ENCODE measurements around the gene DISP3. TPM values are rescaled to one million over a fixed set of nuclear protein-coding genes. Genes with fewer than 3 reads are reported as not detected.

DISP3 gene
- total and polyA plus RNA-seq, 3 experiments from 2014 or later: 0.35 to 0.46 (median 0.42) TPM

DNA sequence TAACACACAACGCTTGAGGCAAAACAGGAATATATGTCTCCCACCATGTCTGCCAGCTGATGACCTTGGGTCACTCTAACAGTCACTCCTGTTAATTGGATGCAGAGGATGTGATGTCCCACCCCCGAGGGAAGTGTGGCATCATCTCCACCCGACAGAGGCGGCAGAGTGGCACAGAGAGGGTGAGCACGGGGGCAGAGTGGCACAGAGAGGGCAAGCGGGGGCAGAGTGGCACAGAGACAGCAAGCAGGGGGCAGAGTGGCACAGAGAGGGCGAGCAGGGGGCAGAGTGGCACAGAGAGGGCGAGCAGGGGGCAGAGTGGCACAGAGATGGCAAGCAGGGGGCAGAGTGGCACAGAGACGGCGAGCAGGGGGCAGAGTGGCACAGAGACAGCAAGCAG is 44.3 kb downstream of the DISP3 start:
- H3K9me3 ChIP-seq (ENCODE audit: low read length): no peaks in the 10 kb centered on the region
- CTCF ChIA-PET: no interaction called here

GRCh38 chr1:11523746-11524464 is 45.0 kb downstream of the DISP3 start:
- POLR2A ChIA-PET: no interaction called here
- Histone ChIP-seq H3K36me3 (ENCODE audit: insufficient read depth, low read length) (no peaks in the 10 kb centered on the region), H3K4me1 (ENCODE audit: insufficient read depth, low read length) (no peaks in the 10 kb centered on the region), H3K4me3 (ENCODE audit: low read length) (no peak overlapping the region), H3K27me3 (ENCODE audit: insufficient read depth, low read length, poor library complexity, severe bottlenecking) (no peaks in the 10 kb centered on the region), H3K9me3 (ENCODE audit: low read length) (no peaks in the 10 kb centered on the region), H3K27ac (ENCODE audit: low read depth, low read length) (no peak overlapping the region)
- Mint-ChIP-seq H3K36me3 (no peaks in the 10 kb centered on the region), H3K27me3 (no peaks in the 10 kb centered on the region), H3K4me3 (no peak overlapping the region), H3K4me1 (no peaks in the 10 kb centered on the region), H3K27ac (no peak overlapping the region), H3K9me3 (no peaks in the 10 kb centered on the region)
- DNase-seq: no peak
- CTCF ChIA-PET: no interaction called here

More for the DNA sequence above, 44.3 kb downstream of the DISP3 start:
- Mint-ChIP-seq H3K27me3 (no peaks in the 10 kb centered on the region), H3K4me3 (no peak overlapping the region), H3K4me1 (no peaks in the 10 kb centered on the region), H3K9me3 (no peaks in the 10 kb centered on the region), H3K36me3 (no peaks in the 10 kb centered on the region), H3K27ac (peak overlapping the region in 2 of 8 donors; percentile 70 to 73)
- Histone ChIP-seq H3K27me3 (ENCODE audit: insufficient read depth, low read length, poor library complexity, severe bottlenecking) (no peaks in the 10 kb centered on the region), H3K36me3 (ENCODE audit: insufficient read depth, low read length) (no peaks in the 10 kb centered on the region), H3K27ac (ENCODE audit: low read depth, low read length) (no peak overlapping the region), H3K4me1 (ENCODE audit: insufficient read depth, low read length) (no peaks in the 10 kb centered on the region), H3K4me3 (ENCODE audit: low read length) (no peak overlapping the region)
- POLR2A ChIA-PET: no interaction called here
- DNase-seq: no peak

DNA sequence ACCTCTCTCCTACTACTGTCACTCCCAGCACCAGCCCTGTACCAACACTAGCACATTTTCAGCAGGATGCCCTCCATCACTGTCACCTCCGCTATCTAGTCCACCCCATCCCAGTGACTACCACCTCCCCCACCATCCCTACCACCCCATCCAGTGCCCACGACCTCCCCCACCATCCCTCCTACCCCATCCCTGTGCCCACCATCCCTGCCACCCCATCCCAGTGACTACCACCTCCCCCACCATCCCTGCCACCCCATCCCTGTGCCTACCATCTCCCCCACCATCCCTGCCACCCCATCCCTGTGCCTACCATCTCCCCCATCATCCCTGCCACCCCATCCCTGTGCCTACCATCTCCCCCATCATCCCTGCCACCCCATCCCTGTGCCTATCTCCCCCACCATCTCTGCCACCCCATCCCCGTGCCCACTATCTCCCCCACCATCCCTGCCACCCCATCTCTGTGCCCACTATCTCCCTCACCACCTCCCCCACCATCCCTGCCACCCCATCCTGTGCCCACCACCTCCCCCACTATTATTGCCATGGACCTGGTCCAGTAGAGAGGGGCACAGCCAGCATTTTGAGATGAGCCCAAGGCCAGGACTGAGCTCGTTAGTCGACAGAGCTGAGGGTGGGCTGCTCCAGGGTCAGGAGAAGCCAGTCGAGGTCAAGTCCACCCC is 45.7 kb downstream of the DISP3 start:
- no peaks in the 10 kb centered on the region for H3K36me3 ChIP-seq (ENCODE audit: insufficient read depth, low read length)
- Mint-ChIP-seq H3K27ac (no peak overlapping the region), H3K4me3 (no peak overlapping the region), H3K9me3 (no peaks in the 10 kb centered on the region), H3K4me1 (no peaks in the 10 kb centered on the region), H3K36me3 (no peaks in the 10 kb centered on the region), H3K27me3 (no peaks in the 10 kb centered on the region)
- no peak for DNase-seq
- no peak overlapping the region for H3K4me3 ChIP-seq (ENCODE audit: low read length)
- H3K27me3 ChIP-seq (ENCODE audit: insufficient read depth, low read length, poor library complexity, severe bottlenecking): no peaks in the 10 kb centered on the region
- ChIA-PET CTCF (no interaction called here), POLR2A (no interaction called here)
- H3K9me3 ChIP-seq (ENCODE audit: low read length): no peaks in the 10 kb centered on the region
- no peak overlapping the region for H3K27ac ChIP-seq (ENCODE audit: low read depth, low read length)
- no peaks in the 10 kb centered on the region for H3K4me1 ChIP-seq (ENCODE audit: insufficient read depth, low read length)

DNA sequence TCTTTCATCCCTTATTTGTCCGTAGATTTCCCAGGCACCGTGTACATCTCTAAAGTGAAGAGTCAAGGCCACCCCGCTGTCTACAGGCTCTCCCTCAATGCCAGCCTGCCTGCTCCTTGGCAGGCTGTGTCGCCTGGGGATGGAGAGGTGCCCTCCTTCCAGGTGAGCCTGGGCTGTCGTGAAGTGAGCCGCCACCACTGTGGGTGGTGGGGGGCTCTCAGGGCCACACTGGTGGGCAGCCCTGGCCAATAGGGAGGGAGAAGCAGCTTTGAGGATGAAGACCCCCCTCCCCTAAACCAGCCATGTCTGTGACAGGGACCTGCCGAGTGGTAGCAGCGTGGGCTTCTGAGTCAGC is 46.2 kb downstream of the DISP3 start:
- H3K4me3 Mint-ChIP-seq: no peak overlapping the region
- H3K36me3 Mint-ChIP-seq: no peaks in the 10 kb centered on the region
- no peaks in the 10 kb centered on the region for H3K9me3 ChIP-seq (ENCODE audit: low read length)
- H3K9me3 Mint-ChIP-seq: no peaks in the 10 kb centered on the region
- no peaks in the 10 kb centered on the region for H3K4me1 ChIP-seq (ENCODE audit: insufficient read depth, low read length)
- no peak overlapping the region for H3K4me3 ChIP-seq (ENCODE audit: low read length)
- H3K27me3 Mint-ChIP-seq: no peaks in the 10 kb centered on the region
- ChIA-PET POLR2A (no interaction called here), CTCF (no interaction called here)
- H3K27ac ChIP-seq (ENCODE audit: low read depth, low read length): no peak overlapping the region
- no peaks in the 10 kb centered on the region for H3K27me3 ChIP-seq (ENCODE audit: insufficient read depth, low read length, poor library complexity, severe bottlenecking)
- no peak overlapping the region for H3K27ac Mint-ChIP-seq
- no peaks in the 10 kb centered on the region for H3K36me3 ChIP-seq (ENCODE audit: insufficient read depth, low read length)
- no peak for DNase-seq
- H3K4me1 Mint-ChIP-seq: no peaks in the 10 kb centered on the region

- Mint-ChIP-seq H3K4me3 (no peak overlapping the region), H3K36me3 (no peaks in the 10 kb centered on the region), H3K9me3 (no peaks in the 10 kb centered on the region), H3K27ac (no peak overlapping the region), H3K27me3 (no peaks in the 10 kb centered on the region), H3K4me1 (no peaks in the 10 kb centered on the region)
- H3K4me3 ChIP-seq (ENCODE audit: low read length): no peak overlapping the region
- no peak for DNase-seq
- POLR2A ChIA-PET: no interaction called here
- no peak overlapping the region for H3K27ac ChIP-seq (ENCODE audit: low read depth, low read length)
- H3K36me3 ChIP-seq (ENCODE audit: insufficient read depth, low read length): no peaks in the 10 kb centered on the region
- CTCF ChIA-PET: no interaction called here
- H3K9me3 ChIP-seq (ENCODE audit: low read length): no peaks in the 10 kb centered on the region
- H3K4me1 ChIP-seq (ENCODE audit: insufficient read depth, low read length): no peaks in the 10 kb centered on the region
- H3K27me3 ChIP-seq (ENCODE audit: insufficient read depth, low read length, poor library complexity, severe bottlenecking): no peaks in the 10 kb centered on the region
Observed at GRCh38 chr1:11525516-11525915, 46.6 kb downstream of the DISP3 start.

GRCh38 chr1:11526071-11526895 is 47.3 kb downstream of the DISP3 start:
- CTCF ChIA-PET: no interaction called here
- Histone ChIP-seq H3K36me3 (ENCODE audit: insufficient read depth, low read length) (no peaks in the 10 kb centered on the region), H3K4me3 (ENCODE audit: low read length) (no peak overlapping the region), H3K9me3 (ENCODE audit: low read length) (no peaks in the 10 kb centered on the region), H3K27ac (ENCODE audit: low read depth, low read length) (no peak overlapping the region), H3K27me3 (ENCODE audit: insufficient read depth, low read length, poor library complexity, severe bottlenecking) (no peaks in the 10 kb centered on the region), H3K4me1 (ENCODE audit: insufficient read depth, low read length) (no peaks in the 10 kb centered on the region)
- Mint-ChIP-seq H3K4me1 (no peaks in the 10 kb centered on the region), H3K4me3 (no peak overlapping the region), H3K36me3 (no peaks in the 10 kb centered on the region), H3K27me3 (no peaks in the 10 kb centered on the region), H3K27ac (no peak overlapping the region), H3K9me3 (no peaks in the 10 kb centered on the region)
- POLR2A ChIA-PET: no interaction called here
- DNase-seq: no peak

- Histone ChIP-seq H3K36me3 (ENCODE audit: insufficient read depth, low read length) (no peaks in the 10 kb centered on the region), H3K4me3 (ENCODE audit: low read length) (no peak overlapping the region), H3K9me3 (ENCODE audit: low read length) (no peaks in the 10 kb centered on the region), H3K27me3 (ENCODE audit: insufficient read depth, low read length, poor library complexity, severe bottlenecking) (no peaks in the 10 kb centered on the region), H3K27ac (ENCODE audit: low read depth, low read length) (no peak overlapping the region), H3K4me1 (ENCODE audit: insufficient read depth, low read length) (no peaks in the 10 kb centered on the region)
- Mint-ChIP-seq H3K4me3 (no peak overlapping the region), H3K36me3 (no peaks in the 10 kb centered on the region), H3K4me1 (no peaks in the 10 kb centered on the region), H3K27me3 (no peaks in the 10 kb centered on the region), H3K9me3 (no peaks in the 10 kb centered on the region), H3K27ac (no peak overlapping the region)
- POLR2A ChIA-PET: no interaction called here
- CTCF ChIA-PET: no interaction called here
- DNase-seq: no peak
Observed at GRCh38 chr1:11527541-11528452, 48.8 kb downstream of the DISP3 start.
